DMS 273 (cell line): ENCODE measurements around the gene OSBPL6.
"Not testable (repeated sequence)": the region's sequence is repeated elsewhere in the genome, so short reads cannot be mapped to it uniquely, and the experiment has no call there.

ENCODE experiments used
- DNase-seq: peaks from one replicate; lab custom pipeline; 2025; ENCODE audit not compliant: unreplicated experiment; lab: John Stamatoyannopoulos, UW

Gene OSBPL6

GRCh38 chr2:178197791-178198190, 3.5 kb downstream of the OSBPL6 start:
- no peak for DNase-seq

- DNase-seq = not testable (repeated sequence)
These were observed 4.1 kb downstream of the OSBPL6 start for GRCh38 chr2:178198441-178198840.

- no peak for DNase-seq
These were observed 5.0 kb downstream of the OSBPL6 start for GRCh38 chr2:178199334-178199733.

DNA sequence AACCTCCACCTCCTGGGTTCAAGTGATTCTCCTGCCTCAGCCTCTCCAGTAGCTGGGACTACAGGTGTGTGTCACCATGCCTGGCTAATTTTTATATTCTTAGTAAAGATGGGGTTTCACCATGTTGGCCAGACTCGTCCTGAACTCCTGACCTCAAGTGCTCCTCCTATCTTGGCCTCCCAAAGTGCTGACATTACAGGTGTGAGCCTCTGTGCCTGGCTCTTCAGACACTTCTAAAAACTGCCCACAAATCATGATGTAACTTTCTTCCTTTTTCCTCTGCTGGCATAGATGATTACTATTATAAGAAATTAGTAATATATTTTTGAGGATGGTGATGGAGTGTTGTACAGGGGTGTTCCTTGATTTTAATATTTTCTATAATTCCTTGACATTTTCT, 6.0 kb downstream of the OSBPL6 start:
- no peak for DNase-seq

GRCh38 chr2:178202927-178203326, 8.6 kb downstream of the OSBPL6 start:
- DNase-seq = no peak

- no peak for DNase-seq
These were observed 10.7 kb downstream of the OSBPL6 start for GRCh38 chr2:178204977-178205376.

GRCh38 chr2:178205853-178206521, 11.7 kb downstream of the OSBPL6 start:
- no peak for DNase-seq

- no peak for DNase-seq
These were observed 14.0 kb downstream of the OSBPL6 start for GRCh38 chr2:178208336-178208735.

DNA sequence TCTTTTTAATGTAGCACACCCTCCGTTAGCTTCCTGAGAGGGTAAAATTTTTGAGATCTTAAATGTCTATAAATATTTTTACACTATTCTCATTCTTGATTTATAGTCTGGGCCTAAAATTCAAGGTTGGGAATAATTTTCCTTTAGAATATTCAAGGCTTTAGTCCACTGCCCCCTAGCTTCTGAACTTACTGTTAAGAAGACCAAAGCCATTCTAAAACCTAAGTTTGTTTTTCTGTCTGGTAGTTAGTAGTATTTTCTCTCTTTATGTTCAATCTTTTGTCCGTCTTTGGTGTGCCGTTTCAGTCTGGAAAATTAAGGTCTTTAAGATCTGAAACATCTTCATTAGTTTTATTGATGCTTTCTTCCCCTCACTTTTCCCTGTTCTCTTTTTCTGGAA, 14.5 kb downstream of the OSBPL6 start:
- peak; percentile 28 for DNase-seq

DNA sequence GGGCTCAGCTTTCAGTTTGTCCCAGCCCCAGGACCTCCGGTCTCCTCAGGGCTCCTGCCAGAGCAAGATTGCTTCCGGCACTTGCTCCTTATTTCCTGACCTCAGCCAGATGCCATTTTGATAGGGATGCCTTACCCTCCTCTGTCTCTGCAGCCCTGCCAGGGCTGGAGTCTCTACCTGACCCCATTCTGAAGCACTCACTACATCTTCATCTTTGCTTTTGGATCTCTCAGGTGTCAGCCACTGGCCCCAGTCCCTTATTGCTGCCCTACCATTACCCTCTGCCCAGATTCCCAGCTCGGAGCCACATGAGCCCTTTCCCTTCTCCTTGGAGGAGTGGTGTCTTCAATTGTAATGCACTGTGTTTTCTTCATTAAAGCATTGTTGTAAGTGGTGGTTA, 17.1 kb downstream of the OSBPL6 start:
- no peak for DNase-seq

DNA sequence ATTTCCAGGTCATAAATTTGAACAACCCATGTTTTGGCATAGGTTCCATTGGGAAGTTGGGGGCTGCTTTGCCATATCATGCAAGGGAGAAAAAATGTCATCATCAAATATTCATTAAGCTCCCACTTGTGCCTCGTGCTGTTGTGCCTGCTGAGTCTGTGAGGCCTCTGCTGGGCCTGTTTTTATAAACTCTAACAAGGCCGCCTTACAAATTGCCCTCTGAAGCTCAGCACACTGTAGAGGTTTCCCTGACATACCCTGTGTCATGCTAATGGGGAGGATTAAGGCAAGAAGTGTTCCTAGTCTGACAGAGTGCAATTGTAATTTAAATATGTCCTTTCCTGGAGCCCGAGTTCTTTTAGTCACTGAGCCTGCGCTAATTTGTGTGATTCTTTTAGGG, 17.6 kb downstream of the OSBPL6 start:
- DNase-seq = no peak

GRCh38 chr2:178213991-178214390, 19.7 kb downstream of the OSBPL6 start:
- DNase-seq = peak; percentile 29

DNA sequence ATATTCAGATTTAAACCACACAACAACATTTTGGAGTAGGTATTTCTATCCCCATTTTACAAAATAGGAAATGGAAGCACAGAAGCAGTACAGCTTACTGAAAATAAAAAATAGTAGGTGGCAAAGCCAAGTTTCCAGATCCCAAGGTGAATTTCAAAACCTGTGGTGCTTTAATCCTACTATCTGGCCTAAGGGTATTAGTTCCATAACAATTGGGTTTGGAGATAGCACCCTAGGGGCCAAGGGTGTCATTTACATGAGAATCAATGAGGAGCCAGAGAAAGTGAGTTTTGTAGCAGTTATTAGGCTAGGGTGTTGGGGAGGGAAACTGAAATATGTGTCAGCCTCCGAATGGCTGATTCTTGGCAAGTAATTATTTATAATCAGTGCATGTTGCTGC, 24.9 kb downstream of the OSBPL6 start:
- DNase-seq = no peak

DNA sequence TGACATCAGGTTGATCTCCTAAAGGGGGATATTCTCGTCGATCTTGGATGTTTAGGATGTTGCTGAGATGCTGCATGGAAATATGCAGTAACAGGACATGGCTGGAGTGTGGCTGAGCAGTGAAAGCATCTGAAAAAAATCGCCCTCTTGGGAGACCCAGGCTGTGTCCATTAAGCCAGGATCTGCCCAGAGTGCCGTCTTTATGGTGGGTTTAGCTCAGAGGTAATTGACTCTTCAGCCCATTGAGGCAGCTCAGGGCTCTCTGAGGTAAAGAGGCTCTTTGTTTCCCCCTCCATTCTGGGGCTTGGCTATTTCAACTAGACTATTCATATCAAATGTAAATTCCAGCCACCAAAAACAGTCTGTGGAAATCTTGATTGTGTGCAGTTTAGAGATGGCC, 26.5 kb downstream of the OSBPL6 start:
- DNase-seq = no peak

DNA sequence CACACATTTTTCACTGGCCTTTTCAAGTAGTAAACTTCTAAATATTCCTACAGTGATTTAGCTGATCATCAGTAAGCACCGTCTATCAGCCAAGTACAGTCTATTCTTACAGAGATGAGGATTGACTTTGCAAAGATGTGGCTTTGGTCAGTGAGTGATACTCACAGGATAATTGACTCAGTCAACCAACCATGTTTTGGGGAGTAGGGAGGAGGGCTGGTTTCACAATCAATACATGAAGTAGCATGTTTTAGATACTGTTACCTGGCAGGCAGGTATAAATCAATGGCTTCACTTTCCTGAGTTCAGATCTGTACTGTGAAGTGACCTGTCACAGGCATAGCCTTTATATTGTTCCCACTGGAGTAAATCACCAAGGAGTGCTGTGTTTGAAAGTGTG, 27.2 kb downstream of the OSBPL6 start:
- no peak for DNase-seq

GRCh38 chr2:178223806-178224205, 29.5 kb downstream of the OSBPL6 start:
- DNase-seq = no peak

- DNase-seq = no peak
These were observed 30.9 kb downstream of the OSBPL6 start for GRCh38 chr2:178225006-178225805.

DNA sequence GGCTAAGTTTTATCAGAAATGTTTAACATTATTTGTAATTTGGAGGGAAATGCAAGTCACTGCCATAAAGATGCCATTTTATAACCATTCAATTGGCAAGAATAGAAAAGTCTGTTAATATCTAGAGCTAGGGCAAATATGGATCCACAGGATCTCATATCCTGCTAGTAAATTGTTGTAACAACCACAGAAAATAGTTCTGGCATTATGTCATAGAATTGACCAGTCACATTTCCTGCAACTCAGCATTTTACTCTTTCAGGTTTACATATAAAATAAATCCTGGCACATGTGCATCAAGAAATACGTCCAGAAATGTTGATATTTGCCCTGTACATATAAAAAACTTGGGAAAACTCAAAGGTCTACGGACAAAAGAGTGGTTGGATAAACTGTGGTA, 32.9 kb downstream of the OSBPL6 start:
- DNase-seq = no peak

DNA sequence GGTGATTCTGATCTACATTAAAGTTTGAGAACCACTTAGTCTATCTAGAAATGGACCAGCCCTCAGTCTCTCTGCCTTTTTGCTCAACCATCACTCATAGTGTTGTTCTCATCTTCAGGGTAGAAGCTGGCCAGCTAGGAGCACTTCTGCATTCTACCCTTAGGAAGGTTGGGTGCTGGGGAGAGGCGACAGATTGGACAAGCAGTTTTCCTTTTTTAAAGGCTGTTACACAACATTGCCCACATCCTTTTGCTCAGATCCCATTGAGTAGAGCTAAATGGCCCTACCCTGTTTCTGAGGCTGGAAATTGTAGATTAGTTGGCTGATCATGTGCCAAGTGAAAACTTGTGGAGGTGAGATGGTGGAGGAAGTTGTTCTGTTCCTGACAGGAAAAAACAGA, 35.6 kb downstream of the OSBPL6 start:
- DNase-seq = no peak

DNA sequence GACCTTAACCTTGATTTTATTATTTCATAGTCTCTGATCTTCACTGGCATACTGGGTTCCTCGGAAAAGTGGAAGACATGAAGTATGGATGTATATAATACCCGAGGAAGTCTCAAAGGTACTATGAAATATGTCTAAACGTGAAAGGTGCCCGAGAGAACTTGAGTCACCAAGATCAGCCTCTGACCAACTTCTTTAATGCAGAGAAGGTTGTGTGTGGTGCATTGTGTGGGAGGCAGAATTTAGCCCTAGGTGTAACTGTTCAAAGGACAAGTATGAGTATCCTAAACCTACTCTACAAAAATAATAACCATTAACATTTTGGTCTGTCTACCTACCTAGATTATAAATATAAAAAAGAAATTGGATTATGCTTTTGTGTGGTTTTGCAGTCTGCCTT, 36.1 kb downstream of the OSBPL6 start:
- no peak for DNase-seq

- DNase-seq = no peak
These were observed 39.1 kb downstream of the OSBPL6 start for GRCh38 chr2:178233428-178233827.

DNA sequence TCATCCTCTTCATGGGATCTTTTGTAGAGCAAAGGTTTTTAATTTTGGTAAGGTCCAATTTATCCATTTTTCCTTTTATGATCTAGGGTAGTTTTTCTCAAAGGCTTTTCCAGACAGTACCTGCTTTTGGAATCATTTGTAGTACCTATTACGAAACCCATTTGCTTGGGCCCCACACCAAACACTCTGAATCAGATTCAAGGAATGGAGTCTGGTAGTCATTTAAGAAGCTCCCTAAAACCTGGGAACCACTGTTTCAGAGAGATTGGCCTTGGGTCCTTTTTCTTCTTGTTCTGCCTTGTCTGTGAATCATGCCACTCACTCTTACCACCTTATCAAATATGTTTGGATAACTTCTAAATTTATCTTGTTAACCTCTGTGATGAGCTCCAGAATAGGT, 40.3 kb downstream of the OSBPL6 start:
- DNase-seq = no peak
